Loucy (cell line): ENCODE results near the gene SULT1C4.

Experiments
- H2AFZ ChIP-seq: fragments of 200-600 bp; sonication (generic); 2 replicates; pipeline ENCODE4 v1.6.0; 2016; ENCODE audit warnings: antibody characterized with exemption, mild to moderate bottlenecking, low read length, moderate library complexity
- H3F3A ChIP-seq: fragments of 200-600 bp; 2 replicates; pipeline ENCODE4 v1.6.0; 2016; ENCODE audit warnings: antibody characterized with exemption, low read depth, mild to moderate bottlenecking
- H3K27me3 ChIP-seq: fragments of 200-600 bp; sonication (generic); 2 replicates; pipeline ENCODE4 v1.6.1; 2014; ENCODE audit warnings: low read length, mild to moderate bottlenecking; ENCODE audit not compliant: insufficient read depth, poor library complexity, severe bottlenecking
- H3K36me3 ChIP-seq: fragments of 200-600 bp; sonication (generic); 2 replicates; pipeline ENCODE4 v1.6.1; 2016; ENCODE audit warnings: low read length; ENCODE audit not compliant: insufficient read depth
- H3K4me1 ChIP-seq: fragments of 200-600 bp; sonication (generic); 2 replicates; pipeline ENCODE4 v1.5.1; 2014; ENCODE audit warnings: low read length, mild to moderate bottlenecking; ENCODE audit not compliant: insufficient read depth, poor library complexity, severe bottlenecking
- H3K4me2 ChIP-seq: fragments of 200-600 bp; sonication (generic); 2 replicates; pipeline ENCODE4 v1.6.0; 2014; ENCODE audit warnings: antibody characterized with exemption, low read length, low read depth, mild to moderate bottlenecking; ENCODE audit not compliant: poor library complexity, severe bottlenecking
- H3K4me3 ChIP-seq: fragments of 200-600 bp; sonication (generic); 2 replicates; pipeline ENCODE4 v1.5.1; 2014; ENCODE audit warnings: low read length, mild to moderate bottlenecking, mixed read lengths; ENCODE audit not compliant: poor library complexity, severe bottlenecking
- H3K79me2 ChIP-seq: fragments of 200-600 bp; sonication (generic); 2 replicates; pipeline ENCODE4 v1.6.1; 2014; ENCODE audit warnings: low read length; ENCODE audit not compliant: insufficient read depth
- H3K9ac ChIP-seq: fragments of 200-600 bp; sonication (generic); 2 replicates; pipeline ENCODE4 v1.6.0; 2014; ENCODE audit warnings: mild to moderate bottlenecking, low read depth, low read length, moderate library complexity; ENCODE audit not compliant: poor library complexity, severe bottlenecking
- H3K9me2 ChIP-seq: fragments of 200-600 bp; sonication (generic); replicated peaks from 2 replicates; pipeline ENCODE4 v1.6.1; 2016; ENCODE audit warnings: low read depth, low read length, mixed read lengths
- H3K9me3 ChIP-seq: fragments of 200-600 bp; sonication (generic); 2 replicates; pipeline ENCODE4 v1.6.1; 2014; ENCODE audit warnings: mild to moderate bottlenecking, antibody characterized with exemption, low read length, low read depth; ENCODE audit not compliant: insufficient read depth
- H4K20me1 ChIP-seq: fragments of 200-600 bp; sonication (generic); 2 replicates; pipeline ENCODE4 v1.6.0; 2014; ENCODE audit warnings: antibody characterized with exemption, low read length, mild to moderate bottlenecking; ENCODE audit not compliant: insufficient read depth, poor library complexity, severe bottlenecking
- CTCF ChIP-seq: fragments of 200-600 bp; sonication (generic); conservative IDR thresholded peaks from 2 replicates; pipeline ENCODE4 v1.5.1; 2014; ENCODE audit warnings: mild to moderate bottlenecking, antibody characterized with exemption, low read length
- EZH2phosphoT487 ChIP-seq: fragments of 200-600 bp; IDR thresholded peaks from 2 replicates; pipeline ENCODE4 v1.6.1; 2018; ENCODE audit warnings: antibody characterized with exemption, mild to moderate bottlenecking, moderate library complexity, borderline replicate concordance

The SULT1C4 gene

GRCh38 chr2:108376774-108377173 is 980 bp upstream of the SULT1C4 start:
- Histone ChIP-seq H3K27me3 (no peaks in the 10 kb centered on the region), H3K36me3 (no peaks in the 10 kb centered on the region), H3K4me3 (no peak overlapping the region), H3K9me2 (no peaks in the 10 kb centered on the region), H3K4me2 (no peak overlapping the region), H3F3A (no peaks in the 10 kb centered on the region), H3K79me2 (no peaks in the 10 kb centered on the region), H2AFZ (no peak overlapping the region), H3K4me1 (peaks cover 13% of the 10 kb centered on the region), H3K9ac (no peak overlapping the region), H3K9me3 (no peaks in the 10 kb centered on the region), H4K20me1 (no peaks in the 10 kb centered on the region)
- TF ChIP-seq CTCF (no peak), EZH2phosphoT487 (no peak)

GRCh38 chr2:108377401-108377800 is 353 bp upstream of the SULT1C4 start:
- H3K36me3 ChIP-seq, result no peaks in the 10 kb centered on the region
- H3K27me3 ChIP-seq, result no peaks in the 10 kb centered on the region
- H3K9me3 ChIP-seq, result no peaks in the 10 kb centered on the region
- H3K4me1 ChIP-seq, result peaks cover 13% of the 10 kb centered on the region
- H3K4me2 ChIP-seq, result no peak overlapping the region
- no peak overlapping the region for H3K9ac ChIP-seq
- no peaks in the 10 kb centered on the region for H3K9me2 ChIP-seq
- no peak overlapping the region for H3K4me3 ChIP-seq
- no peaks in the 10 kb centered on the region for H3K79me2 ChIP-seq
- H3F3A ChIP-seq, result no peaks in the 10 kb centered on the region
- TF ChIP-seq CTCF (no peak), EZH2phosphoT487 (no peak)
- no peak overlapping the region for H2AFZ ChIP-seq
- H4K20me1 ChIP-seq, result no peaks in the 10 kb centered on the region

- Histone ChIP-seq H3K9me2 (no peaks in the 10 kb centered on the region), H3K27me3 (no peaks in the 10 kb centered on the region), H3K9ac (no peak overlapping the region), H3K36me3 (no peaks in the 10 kb centered on the region), H3K79me2 (no peaks in the 10 kb centered on the region), H3K4me2 (peak overlapping the region; percentile 13), H3K4me1 (peaks cover 13% of the 10 kb centered on the region), H3K9me3 (no peaks in the 10 kb centered on the region), H2AFZ (no peak overlapping the region), H3K4me3 (no peak overlapping the region), H3F3A (no peaks in the 10 kb centered on the region), H4K20me1 (no peaks in the 10 kb centered on the region)
- TF ChIP-seq CTCF, result no peak
- no peak for TF ChIP-seq EZH2phosphoT487
These were observed 1.1 kb downstream of the SULT1C4 start for GRCh38 chr2:108378851-108379250.
